IPS-15b (cell line): ENCODE data around the gene SRGAP2C.
"Not testable (repeated sequence)": the region's sequence is repeated elsewhere in the genome, so short reads cannot be mapped to it uniquely, and the experiment has no call there.

ENCODE experiments used
- H3K27me3 ChIP-seq: one replicate; pipeline ENCODE4 v1.6.1; 2013; ENCODE audit warnings: low read length; ENCODE audit not compliant: control insufficient read depth, insufficient read depth
- H3K36me3 ChIP-seq: one replicate; pipeline ENCODE4 v1.6.1; 2013; ENCODE audit warnings: low read length; ENCODE audit not compliant: control insufficient read depth, insufficient read depth
- H3K4me1 ChIP-seq: one replicate; pipeline ENCODE4 v1.6.1; 2013; ENCODE audit warnings: mild to moderate bottlenecking, low read length; ENCODE audit not compliant: control insufficient read depth, insufficient read depth
- H3K4me3 ChIP-seq: one replicate; pipeline ENCODE4 v1.5.1; 2013; ENCODE audit warnings: low read depth, low read length
- H3K9ac ChIP-seq: one replicate; pipeline ENCODE4 v1.6.1; 2013; ENCODE audit warnings: low read depth, mild to moderate bottlenecking, low read length
- H3K9me3 ChIP-seq: one replicate; pipeline ENCODE4 v1.6.1; 2013; ENCODE audit warnings: mild to moderate bottlenecking, low read length; ENCODE audit not compliant: control insufficient read depth, insufficient read depth

Gene SRGAP2C

GRCh38 chr1:121408354-121408753 lies 223.6 kb downstream of the SRGAP2C start:
- Histone ChIP-seq H3K4me3 (no peak overlapping the region), H3K9me3 (no peaks in the 10 kb centered on the region), H3K9ac (no peak overlapping the region), H3K27me3 (no peaks in the 10 kb centered on the region), H3K4me1 (no peaks in the 10 kb centered on the region), H3K36me3 (no peaks in the 10 kb centered on the region)

GRCh38 chr1:121413821-121414220 lies 229.0 kb downstream of the SRGAP2C start:
- Histone ChIP-seq H3K4me1 (no peaks in the 10 kb centered on the region), H3K4me3 (no peak overlapping the region), H3K9ac (no peak overlapping the region), H3K27me3 (no peaks in the 10 kb centered on the region), H3K9me3 (no peaks in the 10 kb centered on the region), H3K36me3 (no peaks in the 10 kb centered on the region)

GRCh38 chr1:121414905-121415304 lies 230.1 kb downstream of the SRGAP2C start:
- Histone ChIP-seq H3K4me3 (no peak overlapping the region), H3K9me3 (no peaks in the 10 kb centered on the region), H3K36me3 (no peaks in the 10 kb centered on the region), H3K4me1 (no peaks in the 10 kb centered on the region), H3K9ac (no peak overlapping the region), H3K27me3 (no peaks in the 10 kb centered on the region)

- H3K36me3 ChIP-seq, result no peaks in the 10 kb centered on the region
- no peaks in the 10 kb centered on the region for H3K27me3 ChIP-seq
- no peak overlapping the region for H3K4me3 ChIP-seq
- no peaks in the 10 kb centered on the region for H3K9me3 ChIP-seq
- no peak overlapping the region for H3K9ac ChIP-seq
- H3K4me1 ChIP-seq, result no peaks in the 10 kb centered on the region
Observed at GRCh38 chr1:121417325-121417923, 232.6 kb downstream of the SRGAP2C start.

GRCh38 chr1:121418369-121419049 lies 233.7 kb downstream of the SRGAP2C start:
- no peaks in the 10 kb centered on the region for H3K4me1 ChIP-seq
- no peak overlapping the region for H3K9ac ChIP-seq
- H3K27me3 ChIP-seq, result no peaks in the 10 kb centered on the region
- H3K9me3 ChIP-seq, result no peaks in the 10 kb centered on the region
- no peaks in the 10 kb centered on the region for H3K36me3 ChIP-seq
- H3K4me3 ChIP-seq, result peak overlapping the region; percentile 37

- H3K9ac ChIP-seq, H3K9me3 ChIP-seq, H3K27me3 ChIP-seq, H3K4me3 ChIP-seq, H3K4me1 ChIP-seq, H3K36me3 ChIP-seq: not testable (repeated sequence)
Observed at GRCh38 chr1:121419050-121419615, 234.4 kb downstream of the SRGAP2C start.

- H3K36me3 ChIP-seq, H3K4me1 ChIP-seq, H3K4me3 ChIP-seq, H3K9ac ChIP-seq, H3K9me3 ChIP-seq, H3K27me3 ChIP-seq: not testable (repeated sequence)
Observed at GRCh38 chr1:121421490-121421889, 236.7 kb downstream of the SRGAP2C start.

- not testable (repeated sequence) for H3K9ac ChIP-seq, H3K27me3 ChIP-seq, H3K4me1 ChIP-seq, H3K36me3 ChIP-seq, H3K9me3 ChIP-seq, H3K4me3 ChIP-seq
Observed at GRCh38 chr1:121423956-121424355, 239.2 kb downstream of the SRGAP2C start.

- H3K27me3 ChIP-seq, H3K9ac ChIP-seq, H3K4me3 ChIP-seq, H3K36me3 ChIP-seq, H3K4me1 ChIP-seq, H3K9me3 ChIP-seq: not testable (repeated sequence)
Observed at GRCh38 chr1:121433517-121433916, 248.7 kb downstream of the SRGAP2C start.

GRCh38 chr1:121438862-121439261 lies 254.1 kb downstream of the SRGAP2C start:
- H3K9me3 ChIP-seq, H3K4me3 ChIP-seq, H3K4me1 ChIP-seq, H3K27me3 ChIP-seq, H3K9ac ChIP-seq, H3K36me3 ChIP-seq: not testable (repeated sequence)

GRCh38 chr1:121440993-121441392 lies 256.2 kb downstream of the SRGAP2C start:
- Histone ChIP-seq H3K27me3 (no peaks in the 10 kb centered on the region), H3K9me3 (no peaks in the 10 kb centered on the region), H3K9ac (no peak overlapping the region)

More at GRCh38 chr1:121440993-121441392, 256.2 kb downstream of the SRGAP2C start:
- no peak overlapping the region for H3K4me3 ChIP-seq
- H3K4me1 ChIP-seq, result no peaks in the 10 kb centered on the region
- H3K36me3 ChIP-seq, result no peaks in the 10 kb centered on the region
